SK-N-SH treated with all-trans-retinoic acid at 6 μM for 48 hours (cell line): ENCODE measurements around the gene SLU7.

ENCODE experiments used
- ATAC-seq: fragments of 200-7000 bp; cut with Tn5 transposase; 3 replicates; pipeline ENCODE4 v1.9.1; 2020; ENCODE audit warnings: mild to moderate bottlenecking, moderate library complexity
- CSDC2 ChIP-seq: fragments of 250-450 bp; sonication (Bioruptor Pico); IDR thresholded peaks from 2 replicates; pipeline ENCODE4 v1.5.0; 2020; ENCODE audit warnings: mild to moderate bottlenecking, moderate library complexity
- ESRRG ChIP-seq: fragments of 250-450 bp; sonication (Bioruptor Pico); IDR thresholded peaks from 2 replicates; pipeline ENCODE4 v1.6.1; 2021; ENCODE audit warnings: mild to moderate bottlenecking
- ISL1 ChIP-seq: fragments of 250-450 bp; sonication (Bioruptor Pico); IDR thresholded peaks from 2 replicates; pipeline ENCODE4 v2.1.2; 2022; ENCODE audit warnings: mild to moderate bottlenecking, moderate library complexity
- PATZ1 ChIP-seq: fragments of 250-450 bp; sonication (Bioruptor Pico); IDR thresholded peaks from 2 replicates; pipeline ENCODE4 v1.8.0; 2020; ENCODE audit warnings: mild to moderate bottlenecking, moderate library complexity, borderline replicate concordance
- POU6F1 ChIP-seq: fragments of 250-450 bp; sonication (Bioruptor Pico); IDR thresholded peaks from 2 replicates; pipeline ENCODE4 v1.8.0; 2021; ENCODE audit warnings: low read depth, mild to moderate bottlenecking, moderate library complexity, borderline replicate concordance
- PPARA ChIP-seq: fragments of 250-450 bp; sonication (Bioruptor Pico); IDR thresholded peaks from 2 replicates; pipeline ENCODE4 v1.5.0; 2020; ENCODE audit warnings: mild to moderate bottlenecking, borderline replicate concordance
- RARB ChIP-seq: fragments of 250-450 bp; sonication (Bioruptor Pico); IDR thresholded peaks from 2 replicates; pipeline ENCODE4 v1.8.0; 2021; ENCODE audit warnings: mild to moderate bottlenecking, moderate library complexity
- SNAI2 ChIP-seq: fragments of 250-450 bp; sonication (Bioruptor Pico); IDR thresholded peaks from 2 replicates; pipeline ENCODE4 v1.5.0; 2020; ENCODE audit warnings: mild to moderate bottlenecking, moderate library complexity
- TCF4 ChIP-seq: fragments of 250-450 bp; sonication (Bioruptor Pico); IDR thresholded peaks from 2 replicates; pipeline ENCODE4 v1.8.0; 2021; ENCODE audit warnings: mild to moderate bottlenecking, moderate library complexity, borderline replicate concordance
- TOX ChIP-seq: fragments of 250-450 bp; sonication (Bioruptor Pico); IDR thresholded peaks from 2 replicates; pipeline ENCODE4 v1.8.0; 2021; ENCODE audit warnings: mild to moderate bottlenecking, moderate library complexity, borderline replicate concordance
- ZC3H10 ChIP-seq: fragments of 250-450 bp; sonication (Bioruptor Pico); IDR thresholded peaks from 2 replicates; pipeline ENCODE4 v1.5.1; 2021; ENCODE audit warnings: mild to moderate bottlenecking, moderate library complexity
- ZFP3 ChIP-seq: fragments of 250-450 bp; sonication (Bioruptor Pico); IDR thresholded peaks from 2 replicates; pipeline ENCODE4 v1.5.0; 2020; ENCODE audit warnings: mild to moderate bottlenecking, moderate library complexity
- ZNF565 ChIP-seq: fragments of 450-650 bp; formaldehyde crosslinking; conservative IDR thresholded peaks from 2 replicates; pipeline ENCODE4 v1.5.0; 2020; ENCODE audit warnings: low read depth, mild to moderate bottlenecking, moderate library complexity
- ZNF8 ChIP-seq: fragments of 450-650 bp; formaldehyde crosslinking; IDR thresholded peaks from 2 replicates; pipeline ENCODE4 v1.5.0; 2020; ENCODE audit warnings: mild to moderate bottlenecking, moderate library complexity
- TF ChIP-seq, protein P1 (sequence below): fragments of 250-450 bp; sonication (Bioruptor Pico); IDR thresholded peaks from 2 replicates; pipeline ENCODE4 v1.5.0; 2020; ENCODE audit warnings: mild to moderate bottlenecking, moderate library complexity
- TF ChIP-seq, protein P2 (sequence below): fragments of 250-450 bp; sonication (Bioruptor Pico); IDR thresholded peaks from 2 replicates; pipeline ENCODE4 v1.5.1; 2021; ENCODE audit warnings: mild to moderate bottlenecking, moderate library complexity

SLU7 gene

DNA sequence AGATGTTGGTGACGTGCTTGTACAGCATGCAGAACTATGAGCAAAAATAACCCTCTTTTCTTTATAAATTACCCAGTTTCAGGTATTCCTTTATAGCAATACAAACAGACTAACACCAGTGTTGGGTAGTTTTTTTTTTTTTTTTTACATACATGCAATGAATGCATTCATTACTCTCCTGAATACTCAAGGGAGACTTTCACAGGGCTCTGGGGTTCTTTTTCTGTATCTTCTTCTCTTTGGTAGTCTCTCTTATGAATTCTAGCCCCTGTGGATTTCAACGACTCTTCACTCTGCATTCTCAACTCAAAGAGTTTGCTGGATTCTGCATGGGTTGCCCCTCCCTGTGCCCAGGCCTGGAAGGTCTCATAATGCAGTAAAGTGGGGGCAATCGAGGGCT lies 30.6 kb upstream of the SLU7 start:
- TF ChIP-seq PATZ1 (CRISPR knock-in tag) (no peak), TOX (CRISPR knock-in tag) (no peak), ZNF8 (no peak), ISL1 (CRISPR knock-in tag) (no peak), ZC3H10 (CRISPR knock-in tag) (no peak), SNAI2 (CRISPR knock-in tag) (no peak), RARB (CRISPR knock-in tag) (no peak), POU6F1 (CRISPR knock-in tag) (no peak), ZFP3 (no peak), CSDC2 (CRISPR knock-in tag) (no peak), ESRRG (CRISPR knock-in tag) (no peak)
- TF ChIP-seq, protein P1, sequence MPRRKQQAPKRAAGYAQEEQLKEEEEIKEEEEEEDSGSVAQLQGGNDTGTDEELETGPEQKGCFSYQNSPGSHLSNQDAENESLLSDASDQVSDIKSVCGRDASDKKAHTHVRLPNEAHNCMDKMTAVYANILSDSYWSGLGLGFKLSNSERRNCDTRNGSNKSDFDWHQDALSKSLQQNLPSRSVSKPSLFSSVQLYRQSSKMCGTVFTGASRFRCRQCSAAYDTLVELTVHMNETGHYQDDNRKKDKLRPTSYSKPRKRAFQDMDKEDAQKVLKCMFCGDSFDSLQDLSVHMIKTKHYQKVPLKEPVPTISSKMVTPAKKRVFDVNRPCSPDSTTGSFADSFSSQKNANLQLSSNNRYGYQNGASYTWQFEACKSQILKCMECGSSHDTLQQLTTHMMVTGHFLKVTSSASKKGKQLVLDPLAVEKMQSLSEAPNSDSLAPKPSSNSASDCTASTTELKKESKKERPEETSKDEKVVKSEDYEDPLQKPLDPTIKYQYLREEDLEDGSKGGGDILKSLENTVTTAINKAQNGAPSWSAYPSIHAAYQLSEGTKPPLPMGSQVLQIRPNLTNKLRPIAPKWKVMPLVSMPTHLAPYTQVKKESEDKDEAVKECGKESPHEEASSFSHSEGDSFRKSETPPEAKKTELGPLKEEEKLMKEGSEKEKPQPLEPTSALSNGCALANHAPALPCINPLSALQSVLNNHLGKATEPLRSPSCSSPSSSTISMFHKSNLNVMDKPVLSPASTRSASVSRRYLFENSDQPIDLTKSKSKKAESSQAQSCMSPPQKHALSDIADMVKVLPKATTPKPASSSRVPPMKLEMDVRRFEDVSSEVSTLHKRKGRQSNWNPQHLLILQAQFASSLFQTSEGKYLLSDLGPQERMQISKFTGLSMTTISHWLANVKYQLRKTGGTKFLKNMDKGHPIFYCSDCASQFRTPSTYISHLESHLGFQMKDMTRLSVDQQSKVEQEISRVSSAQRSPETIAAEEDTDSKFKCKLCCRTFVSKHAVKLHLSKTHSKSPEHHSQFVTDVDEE (CRISPR knock-in tag), result no peak
- ATAC-seq, result no peak

- ATAC-seq, result no peak
- no peak for TF ChIP-seq POU6F1 (CRISPR knock-in tag)
- TF ChIP-seq PATZ1 (CRISPR knock-in tag), result no peak
- TF ChIP-seq ISL1 (CRISPR knock-in tag), result no peak
- TF ChIP-seq, protein P2, sequence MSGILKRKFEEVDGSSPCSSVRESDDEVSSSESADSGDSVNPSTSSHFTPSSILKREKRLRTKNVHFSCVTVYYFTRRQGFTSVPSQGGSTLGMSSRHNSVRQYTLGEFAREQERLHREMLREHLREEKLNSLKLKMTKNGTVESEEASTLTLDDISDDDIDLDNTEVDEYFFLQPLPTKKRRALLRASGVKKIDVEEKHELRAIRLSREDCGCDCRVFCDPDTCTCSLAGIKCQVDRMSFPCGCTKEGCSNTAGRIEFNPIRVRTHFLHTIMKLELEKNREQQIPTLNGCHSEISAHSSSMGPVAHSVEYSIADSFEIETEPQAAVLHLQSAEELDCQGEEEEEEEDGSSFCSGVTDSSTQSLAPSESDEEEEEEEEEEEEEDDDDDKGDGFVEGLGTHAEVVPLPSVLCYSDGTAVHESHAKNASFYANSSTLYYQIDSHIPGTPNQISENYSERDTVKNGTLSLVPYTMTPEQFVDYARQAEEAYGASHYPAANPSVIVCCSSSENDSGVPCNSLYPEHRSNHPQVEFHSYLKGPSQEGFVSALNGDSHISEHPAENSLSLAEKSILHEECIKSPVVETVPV (CRISPR knock-in tag), result no peak
- no peak for TF ChIP-seq PPARA (CRISPR knock-in tag)
- no peak for TF ChIP-seq ZC3H10 (CRISPR knock-in tag)
- no peak for TF ChIP-seq RARB (CRISPR knock-in tag)
- no peak for TF ChIP-seq ZNF565 (CRISPR knock-in tag)
- TF ChIP-seq ZNF8, result no peak
- no peak for TF ChIP-seq TOX (CRISPR knock-in tag)
- TF ChIP-seq CSDC2 (CRISPR knock-in tag), result no peak
These were observed 30.0 kb upstream of the SLU7 start for GRCh38 chr5:160448886-160449285.

- TF ChIP-seq TCF4 (no peak), SNAI2 (CRISPR knock-in tag) (no peak), CSDC2 (CRISPR knock-in tag) (no peak)
- ATAC-seq, result no peak
These were observed 26.9 kb upstream of the SLU7 start for GRCh38 chr5:160445751-160446150.
